Stimulated activated CD8-positive, alpha-beta memory T cell treated with anti-CD3 and anti-CD28 coated beads, Interleukin-15, amount 100 ng/mL, for 24 hours (primary cell): ENCODE results near the gene KRT12.
A peak's percentile ranks its signal among the peaks of the same experiment; 100 is the strongest.

Source experiments
- DNase-seq: peaks from one replicate; pipeline ENCODE4 v3.0.0-alpha.2; 2020; ENCODE audit warnings: low read depth

The KRT12 gene

GRCh38 chr17:40843242-40843641, 23.8 kb downstream of the KRT12 start:
- no peak for DNase-seq

GRCh38 chr17:40841246-40841645, 25.8 kb downstream of the KRT12 start:
- DNase-seq: no peak

GRCh38 chr17:40839194-40839593, 27.8 kb downstream of the KRT12 start:
- DNase-seq: no peak

GRCh38 chr17:40836020-40836419, 31.0 kb downstream of the KRT12 start:
- DNase-seq: no peak

GRCh38 chr17:40833882-40834281, 33.1 kb downstream of the KRT12 start:
- DNase-seq: no peak

- no peak for DNase-seq
Observed at GRCh38 chr17:40832840-40833239, 34.2 kb downstream of the KRT12 start.

- DNase-seq: no peak
Observed at GRCh38 chr17:40830085-40830776, 36.8 kb downstream of the KRT12 start.

- DNase-seq: no peak
Observed at GRCh38 chr17:40828454-40829044, 38.5 kb downstream of the KRT12 start.

- no peak for DNase-seq
Observed at GRCh38 chr17:40827746-40828453, 39.1 kb downstream of the KRT12 start.

GRCh38 chr17:40825599-40825998, 41.4 kb downstream of the KRT12 start:
- DNase-seq: no peak

- DNase-seq: no peak
Observed at GRCh38 chr17:40824015-40824832, 42.8 kb downstream of the KRT12 start.

- DNase-seq: no peak
Observed at GRCh38 chr17:40822132-40822812, 44.8 kb downstream of the KRT12 start, which contains the start of gene KRT10. TSS of gene KRT10 (minus strand) at chr17:40822614. CDS start at chr17:40822585, 29 bp downstream.

- DNase-seq: no peak
Observed at GRCh38 chr17:40821536-40821935, 45.5 kb downstream of the KRT12 start.

GRCh38 chr17:40820228-40820838, 46.7 kb downstream of the KRT12 start:
- no peak for DNase-seq

GRCh38 chr17:40819528-40820125, 47.4 kb downstream of the KRT12 start:
- no peak for DNase-seq

- DNase-seq: peak; percentile 87
Observed at GRCh38 chr17:40818733-40819527, 48.1 kb downstream of the KRT12 start.

GRCh38 chr17:40818343-40818732, 48.7 kb downstream of the KRT12 start:
- no peak for DNase-seq

GRCh38 chr17:40817103-40817682, 49.8 kb downstream of the KRT12 start:
- no peak for DNase-seq

- no peak for DNase-seq
Observed at GRCh38 chr17:40816569-40816968, 50.5 kb downstream of the KRT12 start.

- DNase-seq: no peak
Observed at GRCh38 chr17:40815381-40815780, 51.6 kb downstream of the KRT12 start.
